Pancreas (tissue), 10 donors: ENCODE results near the gene SYNC. TPM values are rescaled to one million over a fixed set of nuclear protein-coding genes. Genes with fewer than 3 reads are reported as not detected.
"Not testable (repeated sequence)": the region's sequence is repeated elsewhere in the genome, so short reads cannot be mapped to it uniquely, and the experiment has no call there.

Experiments used
- ATAC-seq, 4 donors: fragments of 200-7000 bp; cut with Tn5 transposase; one replicate each; pipeline versions ENCODE4 v1.8.0 to v1.9.1; 2020; ENCODE audit warnings: mild to moderate bottlenecking in 4 of 4, moderate library complexity in 4 of 4
- DNase-seq, 6 donors: peaks; one replicate each; pipeline ENCODE4 v3.0.0-alpha.2; 2020
- FAIRE-seq: peaks from 2 replicates; lab custom pipeline; 2012; peaks lifted over from hg19 to GRCh38; lab: Jason Lieb, UNC
- H3K27ac ChIP-seq, 4 donors: fragments of 200-600 bp; sonication (generic); 1 replicate in 3 of 4; 2 replicates in 1 of 4; pipeline versions ENCODE4 v1.5.0 to v1.8.0; 2020
- H3K27me3 ChIP-seq, 4 donors: fragments of 200-600 bp; one replicate each; pipeline ENCODE4 v1.8.0; 2021
- H3K36me3 ChIP-seq, 3 donors: fragments of 200-600 bp; sonication (generic) in 1 of 3; one replicate each; pipeline versions ENCODE4 v1.5.0 to v1.8.0; 2020 to 2021
- H3K4me1 ChIP-seq, 3 donors: fragments of 200-600 bp; one replicate each; pipeline ENCODE4 v1.8.0; 2021
- H3K4me3 ChIP-seq, 4 donors: fragments of 200-600 bp; sonication (generic) in 2 of 4; one replicate each; pipeline versions ENCODE4 v1.5.0 to v1.8.0; 2020 to 2021
- H3K9me3 ChIP-seq, 4 donors: fragments of 200-600 bp; one replicate each; pipeline ENCODE4 v1.8.0; 2021
- CTCF ChIP-seq, 4 donors: fragments of 200-600 bp; sonication (generic) in 3 of 4; IDR thresholded peaks; one replicate each; pipeline versions ENCODE4 v1.5.0 to v1.8.0; 2021; ENCODE audit warnings: antibody characterized with exemption in 4 of 4
- WGBS, 2 donors: extraction: QIAGEN DNeasy Blood & Tissue Kit; methylation state at CpG; one replicate each; pipeline ENCODE4 v1.1.7; 2013; 5-methylcytosine and 5-hydroxymethylcytosine counted together
- intact Hi-C, 3 donors: fragments of 100-400 bp; cut with DNase I; formaldehyde crosslinking; loops; one replicate each; pipeline versions ENCODE4 v1.11.1 to v1.14.2; 2022
- polyA plus RNA-seq, 2 donors: library from polyadenylated mRNA; stranded (reverse); fragments of 200-250 nt; gene quantifications; one replicate each; pipeline ENCODE4 v1.2.3, GENCODE V29; 2013
- total RNA-seq, 6 donors: library from RNA; stranded (reverse); fragmentation: NEBNext Ultra II Directional in 4 of 6; extraction: Animal tissue kit (Norgen Biotek cat#: 25700) in 4 of 6; gene quantifications; one replicate each; pipeline versions ENCODE4 v1.2.1 to v1.2.4, GENCODE V29; 2021 to 2023
- donor health status: healthy with polysubstance abuse.
- donor health status: DM: no; HTN: no; CAD: no; lungs with moderate emphysema.
- donor health status: DM: no; HTN: no; CAD: no.
- donor health status: control.
- donor health status: control.
- donor health status: Bipolar disorder and iron deficiency.
- donor health status: DM: yes; HTN: yes; CAD: no.
- donor health status: DM: no; HTN: no; CAD: no.
- donor health status: DM: no; HTN: no; CAD: no.
- donor health status: DM: yes; HTN: yes; CAD: no.

Gene SYNC
- total and polyA plus RNA-seq, 8 donors = 0.28 to 1.3 (median 0.71) TPM

- TF ChIP-seq CTCF (IDR thresholded peaks at IDR 0.05) = no peak
- FAIRE-seq = no peak
- intact Hi-C loops = no loop called here
- DNase-seq = no peak
- 95 to 96% methylated on average over 1 of the region's 1 CpG for WGBS, 2 donors
- no peak for ATAC-seq
- H3K27ac ChIP-seq = no peak overlapping the region
- no peaks in the 10 kb centered on the region for H3K36me3 ChIP-seq
- H3K4me1 ChIP-seq = no peaks in the 10 kb centered on the region
- no peaks in the 10 kb centered on the region for H3K9me3 ChIP-seq
- H3K4me3 ChIP-seq = no peak overlapping the region
- H3K27me3 ChIP-seq = no peaks in the 10 kb centered on the region
Measured at GRCh38 chr1:32639489-32640075, 63.0 kb downstream of the SYNC start.

GRCh38 chr1:32636914-32637645, 65.5 kb downstream of the SYNC start:
- WGBS, 2 donors = 81 to 82% methylated on average over 16 of the region's 16 CpGs
- ATAC-seq (no peak), DNase-seq (no peak), FAIRE-seq (no peak)
- intact Hi-C loops = no loop called here
- no peak overlapping the region for H3K4me3 ChIP-seq
- no peak for TF ChIP-seq CTCF (IDR thresholded peaks at IDR 0.05)
- no peaks in the 10 kb centered on the region for H3K4me1 ChIP-seq
- no peak overlapping the region for H3K27ac ChIP-seq
- no peaks in the 10 kb centered on the region for H3K27me3 ChIP-seq
- no peaks in the 10 kb centered on the region for H3K9me3 ChIP-seq
- H3K36me3 ChIP-seq = peaks cover 0 to 6% (median 0%) of the 10 kb centered on the region in 3 donors

- Histone ChIP-seq H3K9me3 (no peaks in the 10 kb centered on the region), H3K27ac (no peak overlapping the region), H3K36me3 (peaks cover 0 to 6% (median 0%) of the 10 kb centered on the region in 3 donors), H3K4me3 (no peak overlapping the region), H3K4me1 (no peaks in the 10 kb centered on the region), H3K27me3 (no peaks in the 10 kb centered on the region)
- FAIRE-seq (no peak), ATAC-seq (no peak), DNase-seq (no peak)
- no peak for TF ChIP-seq CTCF (IDR thresholded peaks at IDR 0.05)
- intact Hi-C loops = no loop called here
- WGBS, 2 donors = 93 to 94% methylated on average over 8 of the region's 8 CpGs
Measured at GRCh38 chr1:32635508-32636277, 66.9 kb downstream of the SYNC start.

- WGBS, 2 donors = 73 to 80% methylated on average over 2 of the region's 2 CpGs
- no peaks in the 10 kb centered on the region for H3K4me1 ChIP-seq
- FAIRE-seq (no peak), DNase-seq (no peak), ATAC-seq (no peak)
- H3K4me3 ChIP-seq = no peak overlapping the region
- H3K27me3 ChIP-seq = no peaks in the 10 kb centered on the region
- no peak for TF ChIP-seq CTCF (IDR thresholded peaks at IDR 0.05)
- intact Hi-C loops = no loop called here
- no peaks in the 10 kb centered on the region for H3K9me3 ChIP-seq
- no peak overlapping the region for H3K27ac ChIP-seq
- H3K36me3 ChIP-seq = peaks cover 0 to 8% (median 6%) of the 10 kb centered on the region in 3 donors
Measured at GRCh38 chr1:32632829-32633228, 69.7 kb downstream of the SYNC start.

GRCh38 chr1:32630173-32630572, 72.4 kb downstream of the SYNC start:
- H3K4me1 ChIP-seq, ATAC-seq, FAIRE-seq, DNase-seq, H3K4me3 ChIP-seq, H3K9me3 ChIP-seq, H3K27ac ChIP-seq, H3K27me3 ChIP-seq, intact Hi-C loops: not testable (repeated sequence)
- 95 to 99% methylated on average over 4 of the region's 4 CpGs for WGBS, 2 donors
- peaks cover 0 to 16% (median 6%) of the 10 kb centered on the region in 3 donors for H3K36me3 ChIP-seq
